GM23248 (cell line): ENCODE data around the gene IRAK1BP1. TPM values are rescaled to one million over a fixed set of nuclear protein-coding genes. Genes with fewer than 3 reads are reported as not detected.

Source experiments
- DNase-seq: peaks from one replicate; pipeline ENCODE4 v3.0.0-alpha.2; 2015
- H2AFZ ChIP-seq: fragments of 200-600 bp; sonication (generic); 2 replicates; pipeline ENCODE4 v1.6.1; 2016; ENCODE audit warnings: antibody characterized with exemption
- H3F3A ChIP-seq: fragments of 200-600 bp; sonication (generic); 2 replicates; pipeline ENCODE4 v1.6.1; 2016; ENCODE audit warnings: mild to moderate bottlenecking, antibody characterized with exemption, mixed run types; ENCODE audit not compliant: insufficient read depth
- H3K27ac ChIP-seq: fragments of 200-600 bp; sonication (generic); 2 replicates; pipeline ENCODE4 v1.5.1; 2016; ENCODE audit warnings: mild to moderate bottlenecking
- H3K27me3 ChIP-seq: fragments of 200-600 bp; sonication (generic); replicated peaks from 2 replicates; pipeline ENCODE4 v1.6.1; 2016; ENCODE audit warnings: mild to moderate bottlenecking; ENCODE audit not compliant: insufficient read depth
- H3K36me3 ChIP-seq: fragments of 200-600 bp; sonication (generic); 2 replicates; pipeline ENCODE4 v1.6.1; 2016; ENCODE audit warnings: low read depth, mild to moderate bottlenecking
- H3K4me1 ChIP-seq: fragments of 200-600 bp; sonication (generic); 2 replicates; pipeline ENCODE4 v1.6.1; 2016; ENCODE audit warnings: mild to moderate bottlenecking; ENCODE audit not compliant: insufficient read depth
- H3K4me2 ChIP-seq: fragments of 200-600 bp; sonication (generic); one replicate; pipeline ENCODE4 v1.6.1; 2016; ENCODE audit warnings: mild to moderate bottlenecking; ENCODE audit not compliant: unreplicated experiment
- H3K4me3 ChIP-seq: fragments of 200-600 bp; sonication (generic); 2 replicates; pipeline ENCODE4 v1.5.1; 2016; ENCODE audit warnings: mild to moderate bottlenecking
- H3K79me2 ChIP-seq: fragments of 200-600 bp; sonication (generic); 2 replicates; pipeline ENCODE4 v1.6.1; 2016; ENCODE audit warnings: mild to moderate bottlenecking; ENCODE audit not compliant: insufficient read depth
- H3K9ac ChIP-seq: fragments of 200-600 bp; sonication (generic); 2 replicates; pipeline ENCODE4 v1.6.1; 2016; ENCODE audit warnings: mild to moderate bottlenecking
- H3K9me2 ChIP-seq: fragments of 200-600 bp; sonication (generic); 2 replicates; pipeline ENCODE4 v1.6.1; 2016; ENCODE audit warnings: mixed run types, mild to moderate bottlenecking, moderate library complexity; ENCODE audit not compliant: insufficient read depth
- H3K9me3 ChIP-seq: fragments of 200-600 bp; sonication (generic); one replicate; pipeline ENCODE4 v1.6.1; 2017; ENCODE audit warnings: low read depth
- H4K20me1 ChIP-seq: fragments of 200-600 bp; sonication (generic); 2 replicates; pipeline ENCODE4 v1.6.0; 2016; ENCODE audit not compliant: insufficient read depth
- EZH2 ChIP-seq: fragments of 200-600 bp; sonication (generic); IDR thresholded peaks from 2 replicates; pipeline ENCODE4 v1.6.1; 2018; ENCODE audit warnings: antibody characterized with exemption, mild to moderate bottlenecking; ENCODE audit not compliant: insufficient read depth, poor library complexity, severe bottlenecking
- EZH2phosphoT487 ChIP-seq: fragments of 200-600 bp; sonication (generic); IDR thresholded peaks from 2 replicates; pipeline ENCODE4 v1.6.1; 2018; ENCODE audit warnings: antibody characterized with exemption, moderate library complexity, mild to moderate bottlenecking, low read depth; ENCODE audit not compliant: insufficient read depth
- WGBS, 2 experiments: methylation state at CpG; one replicate each; pipeline ENCODE4 v1.1.6; 2015 to 2017; ENCODE audit warnings: low lambda C conversion rate in 2 of 2, low coverage in 1 of 2; ENCODE audit errors: missing lambda C conversion rate in 2 of 2; 5-methylcytosine and 5-hydroxymethylcytosine counted together
- in situ Hi-C: fragments of 300-500 bp; cut with MboI; formaldehyde crosslinking; loops from 2 replicates; pipeline ENCODE4 v1.15.0; 2020
- polyA plus RNA-seq: library from polyadenylated mRNA; unstranded; fragments of >200 nt; fragmentation: Nextera tagmentation; extraction: Ambion mirVana; gene quantifications from 2 replicates; pipeline ENCODE4 v1.2.1, GENCODE V29; 2016
- total RNA-seq: library from RNA; depleted of rRNA; stranded (reverse); fragments of >200 nt; shearing (Covaris generic); gene quantifications from 2 replicates; pipeline ENCODE4 v1.2.3, GENCODE V29; 2014; rRNA removed

The IRAK1BP1 gene, protein sequence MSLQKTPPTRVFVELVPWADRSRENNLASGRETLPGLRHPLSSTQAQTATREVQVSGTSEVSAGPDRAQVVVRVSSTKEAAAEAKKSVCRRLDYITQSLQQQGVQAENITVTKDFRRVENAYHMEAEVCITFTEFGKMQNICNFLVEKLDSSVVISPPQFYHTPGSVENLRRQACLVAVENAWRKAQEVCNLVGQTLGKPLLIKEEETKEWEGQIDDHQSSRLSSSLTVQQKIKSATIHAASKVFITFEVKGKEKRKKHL
- total RNA-seq: 4.2 and 4.6 TPM in 2 replicates
- 2.0 TPM in 2 replicates for polyA plus RNA-seq

DNA sequence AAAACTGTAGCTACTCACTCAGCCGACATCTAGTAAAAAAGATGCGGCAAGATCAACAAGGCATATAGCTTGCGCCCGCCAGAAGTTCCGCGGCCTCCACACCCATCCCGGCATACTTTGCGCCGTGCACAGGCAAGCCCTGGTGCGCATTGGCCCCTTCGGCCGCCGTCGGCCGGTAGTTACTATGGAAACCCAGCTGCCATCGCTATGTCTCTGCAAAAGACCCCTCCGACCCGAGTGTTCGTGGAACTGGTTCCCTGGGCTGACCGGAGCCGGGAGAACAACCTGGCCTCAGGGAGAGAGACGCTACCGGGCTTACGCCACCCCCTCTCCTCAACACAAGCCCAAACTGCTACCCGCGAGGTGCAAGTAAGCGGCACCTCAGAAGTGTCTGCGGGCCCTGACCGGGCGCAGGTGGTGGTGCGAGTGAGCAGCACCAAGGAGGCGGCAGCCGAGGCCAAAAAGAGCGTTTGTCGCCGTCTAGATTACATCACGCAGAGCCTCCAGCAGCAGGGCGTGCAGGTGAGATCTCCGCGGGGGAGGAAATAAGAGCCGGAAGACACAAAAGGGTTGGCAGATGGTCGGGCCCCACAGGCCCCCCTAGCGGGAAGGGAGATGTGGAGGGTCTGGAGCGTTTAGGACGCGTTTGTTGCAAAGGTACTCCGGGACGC lies at the start of gene IRAK1BP1:
Gene IRAK1BP1 (plus strand): TSS at position 182 of the 671 bp plus-strand sequence. CDS start 26 bp downstream, at position 208.
- no peak for TF ChIP-seq EZH2
- DNase-seq: peak; percentile 89
- 1% methylated on average over 47 to 48 of the region's 48 CpGs for WGBS, 2 experiments
- Histone ChIP-seq H3K4me1 (peaks cover 5% of the 10 kb centered on the region; the same call in 1 of the 2 replicates), H3K9me3 (no peaks in the 10 kb centered on the region), H3K79me2 (no peaks in the 10 kb centered on the region), H3K27ac (peak within 1 kb of the TSS; percentile 20), H4K20me1 (no peaks in the 10 kb centered on the region), H3K9me2 (no peaks in the 10 kb centered on the region), H3K4me2 (peak within 1 kb of the TSS; percentile 92), H3F3A (no peaks in the 10 kb centered on the region), H3K36me3 (no peaks in the 10 kb centered on the region), H3K9ac (peak within 1 kb of the TSS; percentile 83), H3K4me3 (peak within 1 kb of the TSS; percentile 94), H2AFZ (peak within 1 kb of the TSS; percentile 100), H3K27me3 (no peaks in the 10 kb centered on the region)
- in situ Hi-C loops: no loop called here

GRCh38 chr6:78824045-78824444 lies 43.3 kb upstream of the IRAK1BP1 start:
- in situ Hi-C loops: no loop called here
- Histone ChIP-seq H4K20me1 (no peaks in the 10 kb centered on the region), H3K4me2 (no peak overlapping the region), H3K9ac (no peak overlapping the region), H3K9me2 (no peaks in the 10 kb centered on the region), H3K27me3 (no peaks in the 10 kb centered on the region), H3K4me1 (no peaks in the 10 kb centered on the region), H3K4me3 (no peak overlapping the region), H3K9me3 (no peaks in the 10 kb centered on the region), H3K27ac (no peak overlapping the region), H3K79me2 (no peaks in the 10 kb centered on the region), H2AFZ (no peak overlapping the region), H3K36me3 (no peaks in the 10 kb centered on the region), H3F3A (no peaks in the 10 kb centered on the region)
- DNase-seq: no peak
- TF ChIP-seq EZH2phosphoT487: no peak
- no peak for TF ChIP-seq EZH2

DNA sequence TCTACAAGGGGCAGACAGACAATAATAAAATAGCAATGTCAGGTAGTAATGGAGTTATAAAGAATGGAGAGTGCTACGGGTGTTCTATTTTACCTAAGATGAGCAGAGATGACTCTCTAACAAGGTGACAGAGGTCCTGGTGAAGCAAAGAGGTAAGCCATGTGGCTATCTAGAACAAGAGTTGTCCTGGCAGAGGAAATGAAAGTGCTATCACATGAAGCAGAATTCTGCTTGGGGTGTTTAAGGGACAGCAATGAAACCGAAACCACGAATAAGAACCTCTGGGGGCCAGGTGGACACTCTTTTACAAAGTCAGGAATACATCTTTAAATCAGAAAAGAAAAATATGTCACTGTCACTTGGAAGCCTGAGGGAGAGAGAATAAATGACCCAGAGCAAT lies 37.9 kb upstream of the IRAK1BP1 start:
- H3F3A ChIP-seq: no peaks in the 10 kb centered on the region
- no peaks in the 10 kb centered on the region for H3K27me3 ChIP-seq
- no peaks in the 10 kb centered on the region for H3K9me3 ChIP-seq
- H3K4me3 ChIP-seq: no peak overlapping the region
- no peak overlapping the region for H3K9ac ChIP-seq
- WGBS, 2 experiments: 29 to 36% methylated on average over 3 of the region's 3 CpGs
- H2AFZ ChIP-seq: no peak overlapping the region
- no peaks in the 10 kb centered on the region for H3K9me2 ChIP-seq
- H3K27ac ChIP-seq: no peak overlapping the region
- in situ Hi-C loops: no loop called here
- no peak for DNase-seq
- TF ChIP-seq EZH2phosphoT487 (no peak), EZH2 (no peak)
- H3K4me1 ChIP-seq: no peaks in the 10 kb centered on the region
- no peaks in the 10 kb centered on the region for H3K79me2 ChIP-seq
- H3K36me3 ChIP-seq: no peaks in the 10 kb centered on the region
- H4K20me1 ChIP-seq: no peaks in the 10 kb centered on the region
- H3K4me2 ChIP-seq: no peak overlapping the region

DNA sequence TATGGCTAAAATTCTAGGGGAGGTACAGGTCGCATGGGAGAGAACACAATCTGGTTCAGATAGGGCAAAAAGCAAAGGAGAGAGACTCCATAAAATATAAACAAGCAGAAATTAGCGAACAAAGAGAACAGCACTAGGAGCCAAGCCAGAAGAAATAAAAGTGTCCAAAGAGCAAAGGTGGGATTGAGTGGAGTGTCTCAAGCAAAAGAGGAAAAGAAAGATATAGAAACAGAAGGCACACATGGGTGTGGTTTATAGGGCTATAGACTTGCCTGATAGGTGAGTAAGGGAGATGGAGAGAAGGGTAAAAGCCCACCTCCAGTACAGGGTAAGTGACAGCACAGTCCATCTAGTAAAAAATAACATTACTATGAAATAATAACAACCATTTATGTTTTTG lies 36.5 kb upstream of the IRAK1BP1 start:
- no peak for DNase-seq
- Histone ChIP-seq H3K9me2 (no peaks in the 10 kb centered on the region), H3K4me3 (no peak overlapping the region), H3K27me3 (no peaks in the 10 kb centered on the region), H3K79me2 (no peaks in the 10 kb centered on the region), H3K36me3 (no peaks in the 10 kb centered on the region), H3K4me1 (no peaks in the 10 kb centered on the region), H3K4me2 (no peak overlapping the region), H3K9ac (no peak overlapping the region), H3K9me3 (no peaks in the 10 kb centered on the region), H3K27ac (no peak overlapping the region), H4K20me1 (no peaks in the 10 kb centered on the region), H2AFZ (no peak overlapping the region), H3F3A (no peaks in the 10 kb centered on the region)
- TF ChIP-seq EZH2phosphoT487: no peak
- no peak for TF ChIP-seq EZH2
- 63 to 77% methylated on average over 2 of the region's 2 CpGs for WGBS, 2 experiments
- in situ Hi-C loops: no loop called here
